HCT116 (cell line): ENCODE measurements around the gene USP9Y. TPM values are rescaled to one million over a fixed set of nuclear protein-coding genes. Genes with fewer than 3 reads are reported as not detected.

Experiments
- ATAC-seq: fragments of 200-7000 bp; cut with Tn5 transposase; 2 replicates; pipeline ENCODE4 v1.9.1; 2020; ENCODE audit warnings: mild to moderate bottlenecking, moderate library complexity
- BruUV-seq: library from RNA; stranded (reverse); fragments of 400-500 nt; replicated peaks from 2 replicates; lab custom pipeline; 2021; lab: Mats Ljungman, UMichigan
- CTCF ChIA-PET: fragments of 300-600 bp; sonication (Branson Sonifier 250); formaldehyde crosslinking; loops from one replicate; lab custom pipeline; 2021; ENCODE audit warnings: antibody characterized with exemption; lab: Charles Lee
- POLR2A ChIA-PET: fragments of 300-600, 350-600 bp; sonication (Branson Sonifier 250); formaldehyde crosslinking; loops from one replicate; lab custom pipeline; 2021; ENCODE audit warnings: antibody characterized with exemption; lab: Charles Lee
- RAD21 ChIA-PET, 2 experiments: fragments of 300-600 bp; sonication (Branson Sonifier 250); formaldehyde crosslinking; loops; one replicate each; lab custom pipeline; 2023; ENCODE audit warnings: low total read pairs in 2 of 2; ENCODE audit not compliant: uncharacterized antibody in 2 of 2, unreplicated experiment in 2 of 2, low non-redundant PET in 1 of 2; lab: Charles Lee
- DNase-seq: peaks from one replicate; pipeline ENCODE4 v3.0.0-alpha.2; 2010; ENCODE audit warnings: low read depth, low spot score
- H2AFZ ChIP-seq: fragments of 200-600 bp; shearing (Covaris generic), sonication (generic); 2 replicates; pipeline ENCODE4 v1.6.1; 2017; ENCODE audit warnings: low read depth, mixed run types, mixed read lengths, antibody characterized with exemption, low read length; ENCODE audit not compliant: poor library complexity, severe bottlenecking
- H3K27ac ChIP-seq: 2 replicates; pipeline ENCODE4 v1.5.1; 2012; ENCODE audit warnings: low read depth, low read length
- H3K27me3 ChIP-seq: fragments of 200-600 bp; sonication (generic); 2 replicates; pipeline ENCODE4 v1.6.1; 2016; ENCODE audit warnings: mixed run types, low read length, mixed read lengths; ENCODE audit not compliant: insufficient read depth
- H3K36me3 ChIP-seq, 2 experiments: fragments of 200-500 bp in 1 of 2; fragments of 200-600 bp in 1 of 2; sonication (Bioruptor generic) in 1 of 2; sonication (generic) in 1 of 2; 2 replicates each; pipeline versions ENCODE4 v1.5.1 to v1.6.1; 2014 to 2016; ENCODE audit warnings: low read length in 2 of 2, inconsistent platforms in 1 of 2, mixed read lengths in 1 of 2, mixed run types in 1 of 2; ENCODE audit not compliant: insufficient read depth in 2 of 2, control insufficient read depth in 1 of 2
- H3K4me1 ChIP-seq, 2 experiments: fragments of 200-600 bp in 1 of 2; sonication (generic) in 1 of 2; 2 replicates each; pipeline versions ENCODE4 v1.5.1 to v1.6.1; 2012 to 2017; ENCODE audit warnings: low read length in 2 of 2, inconsistent platforms in 1 of 2, mild to moderate bottlenecking in 1 of 2, mixed read lengths in 1 of 2, mixed run types in 1 of 2, moderate library complexity in 1 of 2; ENCODE audit not compliant: insufficient read depth in 2 of 2, control insufficient read depth in 1 of 2
- H3K4me2 ChIP-seq: fragments of 200-600 bp; sonication (generic); 2 replicates; pipeline ENCODE4 v1.6.1; 2017; ENCODE audit warnings: mixed run types, low read length, mixed read lengths
- H3K4me3 ChIP-seq, 2 experiments: fragments of 200-600 bp in 1 of 2; sonication (generic) in 1 of 2; replicated peaks in 1 of 2; 2 replicates each; pipeline ENCODE4 v1.5.1; 2011 to 2016; ENCODE audit warnings: low read length in 2 of 2, control low read depth in 1 of 2, low read depth in 1 of 2, mild to moderate bottlenecking in 1 of 2, mixed read lengths in 1 of 2, mixed run types in 1 of 2
- H3K79me2 ChIP-seq: fragments of 200-600 bp; sonication (generic); 2 replicates; pipeline ENCODE4 v1.6.1; 2017; ENCODE audit warnings: mild to moderate bottlenecking, mixed run types, low read length, moderate library complexity, mixed read lengths; ENCODE audit not compliant: insufficient read depth
- H3K9ac ChIP-seq: fragments of 200-600 bp; sonication (generic); 2 replicates; pipeline ENCODE4 v1.6.1; 2016; ENCODE audit warnings: low read length, mixed read lengths
- H3K9me2 ChIP-seq: fragments of 200-600 bp; sonication (generic), shearing (Covaris generic); 2 replicates; pipeline ENCODE4 v1.6.1; 2017; ENCODE audit warnings: mixed run types, mild to moderate bottlenecking, moderate library complexity; ENCODE audit not compliant: insufficient read depth
- H3K9me3 ChIP-seq, 2 experiments: fragments of 200-500 bp in 1 of 2; fragments of 200-600 bp in 1 of 2; sonication (Bioruptor generic) in 1 of 2; sonication (generic) in 1 of 2; 2 replicates each; pipeline ENCODE4 v1.6.1; 2014 to 2017; ENCODE audit warnings: low read length in 2 of 2, mixed read lengths in 2 of 2, inconsistent platforms in 1 of 2, low read depth in 1 of 2, mild to moderate bottlenecking in 1 of 2, mixed run types in 1 of 2, moderate library complexity in 1 of 2; ENCODE audit not compliant: control insufficient read depth in 1 of 2, insufficient read depth in 1 of 2
- H4K20me1 ChIP-seq: fragments of 200-600 bp; sonication (generic), shearing (Covaris generic); 2 replicates; pipeline ENCODE4 v1.6.1; 2017; ENCODE audit warnings: mixed run types, mild to moderate bottlenecking, moderate library complexity; ENCODE audit not compliant: insufficient read depth
- CTCF ChIP-seq, 3 experiments: fragments of 200-600 bp in 1 of 3; sonication (generic) in 1 of 3; IDR thresholded peaks in 2 of 3; conservative IDR thresholded peaks in 1 of 3; 2 replicates each; pipeline ENCODE4 v1.5.1; 2012 to 2017; ENCODE audit warnings: low read depth in 2 of 3, low read length in 2 of 3, antibody characterized with exemption in 1 of 3, borderline replicate concordance in 1 of 3, control low read depth in 1 of 3, mild to moderate bottlenecking in 1 of 3, mixed read lengths in 1 of 3, mixed run types in 1 of 3, moderate library complexity in 1 of 3; ENCODE audit not compliant: insufficient read depth in 1 of 3
- FOSL1 ChIP-seq: IDR thresholded peaks from 2 replicates; pipeline ENCODE4 v1.6.1; 2012; ENCODE audit warnings: low read depth
- JUND ChIP-seq: IDR thresholded peaks from 2 replicates; pipeline ENCODE4 v1.6.1; 2012
- REST ChIP-seq: IDR thresholded peaks from 2 replicates; pipeline ENCODE4 v1.6.1; 2012; ENCODE audit warnings: low read depth
- SP1 ChIP-seq: IDR thresholded peaks from 2 replicates; pipeline ENCODE4 v1.6.1; 2012; ENCODE audit warnings: low read depth
- ZBTB33 ChIP-seq: IDR thresholded peaks from 2 replicates; pipeline ENCODE4 v1.6.1; 2011; ENCODE audit warnings: mild to moderate bottlenecking, low read length, moderate library complexity; ENCODE audit not compliant: insufficient replicate concordance; ENCODE audit errors: extremely low read depth
- ZFX ChIP-seq: fragments of 450-650 bp; IDR thresholded peaks from 2 replicates; pipeline ENCODE4 v1.6.1; 2017
- ZNF274 ChIP-seq: fragments of 200-500 bp; sonication (Bioruptor generic); IDR thresholded peaks from 2 replicates; pipeline ENCODE4 v1.6.1; 2014; ENCODE audit warnings: mild to moderate bottlenecking, low read depth, low read length, inconsistent platforms
- intact Hi-C: fragments of 100-400 bp; cut with micrococcal nuclease; formaldehyde crosslinking; loops from 2 replicates; pipeline ENCODE4 v1.10.0; 2022
- total RNA-seq: library from RNA; stranded (reverse); gene quantifications from one replicate; pipeline ENCODE4 v1.2.1, GENCODE V29; 2021; ENCODE audit not compliant: unreplicated experiment
- TF ChIP-seq, protein P1 (sequence below): IDR thresholded peaks from 2 replicates; pipeline ENCODE4 v1.6.1; 2012
- TF ChIP-seq, protein P2 (sequence below): IDR thresholded peaks from 2 replicates; pipeline ENCODE4 v1.6.1; 2012

The USP9Y gene
- total RNA-seq, 1 experiment from 2014 or later: 4.4 TPM

DNA sequence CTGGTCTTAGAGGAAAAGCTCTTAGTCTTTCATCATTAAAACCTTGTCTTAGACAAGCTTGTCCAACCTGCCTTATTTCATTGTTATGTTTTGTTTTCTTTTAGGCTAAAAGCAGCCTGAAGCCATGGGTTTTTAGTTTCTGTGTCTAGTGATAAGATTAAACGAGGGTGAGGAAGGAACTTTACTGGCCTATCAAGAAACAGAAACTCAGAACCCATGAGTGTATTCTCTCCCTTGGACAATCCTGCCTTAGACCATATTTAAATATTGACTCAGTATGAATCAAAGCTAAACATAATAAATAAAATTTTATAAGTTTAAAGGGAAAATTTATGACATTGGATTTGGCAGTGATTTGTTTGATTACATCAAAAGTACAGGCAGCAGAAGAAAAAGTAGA is 122.4 kb downstream of the USP9Y start:
- DNase-seq: no peak
- CTCF ChIA-PET: no interaction called here

DNA sequence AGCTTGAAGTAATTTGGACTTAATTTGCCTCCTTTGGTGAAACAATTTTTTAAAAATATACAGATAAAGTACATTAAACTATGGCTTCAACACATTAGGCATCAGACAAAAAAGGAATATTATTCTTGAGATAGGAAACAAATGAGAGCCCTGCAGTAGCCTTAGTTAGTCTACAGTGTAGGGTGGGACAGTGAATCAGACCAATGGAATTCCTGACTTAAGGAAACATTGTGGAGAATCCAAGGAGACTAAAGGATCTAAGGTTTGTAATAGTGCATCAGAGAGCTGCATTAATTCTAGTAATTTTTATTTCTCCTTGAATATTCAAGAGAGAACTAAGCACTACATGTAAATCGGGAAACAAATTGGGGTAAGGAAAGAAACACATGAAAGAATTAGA is 125.8 kb downstream of the USP9Y start:
- H3K4me3 ChIP-seq: no peak overlapping the region
- CTCF ChIA-PET: no interaction called here
- no peak overlapping the region for H2AFZ ChIP-seq
- TF ChIP-seq ZBTB33: no peak
- TF ChIP-seq FOSL1: no peak
- TF ChIP-seq SP1: no peak
- no peak for TF ChIP-seq REST
- TF ChIP-seq, protein P1, sequence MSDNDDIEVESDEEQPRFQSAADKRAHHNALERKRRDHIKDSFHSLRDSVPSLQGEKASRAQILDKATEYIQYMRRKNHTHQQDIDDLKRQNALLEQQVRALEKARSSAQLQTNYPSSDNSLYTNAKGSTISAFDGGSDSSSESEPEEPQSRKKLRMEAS: no peak
- TF ChIP-seq JUND: no peak
- no peak for TF ChIP-seq CTCF (IDR thresholded peaks at IDR 0.05 in 2 of 3, conservative IDR thresholded peaks at IDR 0.05 in 1 of 3; ENCODE audit: borderline replicate concordance in 1 of 3, insufficient read depth in 1 of 3, low read depth in 2 of 3, low read length in 2 of 3)
- TF ChIP-seq ZNF274: no peak
- TF ChIP-seq ZFX: no peak
- TF ChIP-seq, protein P2, sequence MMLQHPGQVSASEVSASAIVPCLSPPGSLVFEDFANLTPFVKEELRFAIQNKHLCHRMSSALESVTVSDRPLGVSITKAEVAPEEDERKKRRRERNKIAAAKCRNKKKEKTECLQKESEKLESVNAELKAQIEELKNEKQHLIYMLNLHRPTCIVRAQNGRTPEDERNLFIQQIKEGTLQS: no peak
- no peaks in the 10 kb centered on the region for H4K20me1 ChIP-seq
- no peak for ATAC-seq
- no peak for DNase-seq
- no peaks in the 10 kb centered on the region for H3K9me2 ChIP-seq
- H3K27me3 ChIP-seq: no peaks in the 10 kb centered on the region
- BruUV-seq: no TSS peak
- no peaks in the 10 kb centered on the region for H3K4me1 ChIP-seq
- RAD21 ChIA-PET: no interaction called here
- H3K36me3 ChIP-seq: no peaks in the 10 kb centered on the region
- intact Hi-C loops: no loop called here
- no peak overlapping the region for H3K9ac ChIP-seq
- H3K4me2 ChIP-seq: no peak overlapping the region
- H3K79me2 ChIP-seq: no peaks in the 10 kb centered on the region
- H3K9me3 ChIP-seq: no peaks in the 10 kb centered on the region
- POLR2A ChIA-PET: no interaction called here
- H3K27ac ChIP-seq: no peak overlapping the region

More for the DNA sequence above, 122.4 kb downstream of the USP9Y start:
- H4K20me1 ChIP-seq: no peaks in the 10 kb centered on the region
- no peak for ATAC-seq
- no peak overlapping the region for H3K9ac ChIP-seq
- H3K9me2 ChIP-seq: no peaks in the 10 kb centered on the region
- no peaks in the 10 kb centered on the region for H3K79me2 ChIP-seq
- H3K4me3 ChIP-seq: no peak overlapping the region
- H2AFZ ChIP-seq: no peak overlapping the region
- no peak overlapping the region for H3K4me2 ChIP-seq
- no peaks in the 10 kb centered on the region for H3K9me3 ChIP-seq
- no peaks in the 10 kb centered on the region for H3K4me1 ChIP-seq
- intact Hi-C loops: no loop called here
- RAD21 ChIA-PET: no interaction called here
- no peak overlapping the region for H3K27ac ChIP-seq
- no peaks in the 10 kb centered on the region for H3K27me3 ChIP-seq
- POLR2A ChIA-PET: no interaction called here
- no peak for TF ChIP-seq SP1
- no TSS peak for BruUV-seq
- H3K36me3 ChIP-seq: no peaks in the 10 kb centered on the region
